ENCODE data around the gene MYH9. TPM values are rescaled to one million over a fixed set of nuclear protein-coding genes. Genes with fewer than 3 reads are reported as not detected.

Gene MYH9
- total RNA-seq, 2 donors from 2014 or later = 294 to 323 TPM

GRCh38 chr22:36303874-36304273, 83.9 kb downstream of the MYH9 start:
- 71 to 83% methylated on average over 5 to 13 of the region's 13 CpGs for WGBS, 2 donors
- Histone ChIP-seq H3K4me1 (no peaks in the 10 kb centered on the region), H3K9me3 (no peaks in the 10 kb centered on the region), H3K27ac (no peak overlapping the region), H3K36me3 (replicated peaks in 1 of 2; ENCODE audit: insufficient read depth in 1 of 2, low read depth in 2 of 2) (peaks cover 59 to 90% of the 10 kb centered on the region in 2 donors), H3K4me3 (no peak overlapping the region), H3K27me3 (no peaks in the 10 kb centered on the region)
- intact Hi-C loops (cut with DNase I) = loop anchor here (5.0 kb wide), 1 partner anchor 168 kb away; no protein-coding TSS in a partner anchor
- ATAC-seq (no peak), DNase-seq (no peak)
- TF ChIP-seq POLR2A (IDR thresholded peaks at IDR 0.05) (no peak), CTCF (IDR thresholded peaks at IDR 0.05) (no peak)

- H3K4me1 ChIP-seq = no peaks in the 10 kb centered on the region
- H3K27me3 ChIP-seq = no peaks in the 10 kb centered on the region
- WGBS, 2 donors = 81 to 100% methylated on average over 1 to 9 of the region's 9 CpGs
- intact Hi-C loops (cut with DNase I) = loop anchor here (5.0 kb wide), 1 partner anchor 169 kb away; no protein-coding TSS in a partner anchor
- no peak overlapping the region for H3K4me3 ChIP-seq
- H3K27ac ChIP-seq = no peak overlapping the region
- H3K36me3 ChIP-seq (replicated peaks in 1 of 2; ENCODE audit: insufficient read depth in 1 of 2, low read depth in 2 of 2) = peaks cover 57 to 92% of the 10 kb centered on the region in 2 donors
- DNase-seq (no peak), ATAC-seq (no peak)
- TF ChIP-seq CTCF (IDR thresholded peaks at IDR 0.05) (no peak), POLR2A (IDR thresholded peaks at IDR 0.05) (no peak)
- H3K9me3 ChIP-seq = no peaks in the 10 kb centered on the region
These were observed 84.7 kb downstream of the MYH9 start for GRCh38 chr22:36303115-36303467.

- Histone ChIP-seq H3K27me3 (no peaks in the 10 kb centered on the region), H3K4me3 (no peak overlapping the region), H3K36me3 (replicated peaks in 1 of 2; ENCODE audit: insufficient read depth in 1 of 2, low read depth in 2 of 2) (peaks cover 58 to 94% of the 10 kb centered on the region in 2 donors), H3K4me1 (no peaks in the 10 kb centered on the region), H3K27ac (no peak overlapping the region), H3K9me3 (no peaks in the 10 kb centered on the region)
- TF ChIP-seq CTCF (IDR thresholded peaks at IDR 0.05) (no peak), POLR2A (IDR thresholded peaks at IDR 0.05) (no peak)
- no peak for ATAC-seq
- intact Hi-C loops (cut with DNase I) = loop anchor here (5.0 kb wide), 1 partner anchor 170 kb away; no protein-coding TSS in a partner anchor
- 92 to 93% methylated on average over 14 to 17 of the region's 17 CpGs for WGBS, 2 donors
- DNase-seq = no peak
These were observed 85.2 kb downstream of the MYH9 start for GRCh38 chr22:36302439-36303114.

- ATAC-seq = no peak
These were observed 85.9 kb downstream of the MYH9 start for GRCh38 chr22:36301851-36302250.

More at GRCh38 chr22:36301851-36302250, 85.9 kb downstream of the MYH9 start:
- Histone ChIP-seq H3K36me3 (replicated peaks in 1 of 2; ENCODE audit: insufficient read depth in 1 of 2, low read depth in 2 of 2) (peaks cover 63 to 95% of the 10 kb centered on the region in 2 donors), H3K27me3 (no peaks in the 10 kb centered on the region), H3K9me3 (no peaks in the 10 kb centered on the region), H3K27ac (peak overlapping the region in 1 of 4 donors; percentile 17), H3K4me3 (no peak overlapping the region), H3K4me1 (no peaks in the 10 kb centered on the region)
- intact Hi-C loops (cut with DNase I) = loop anchor here (5.0 kb wide), 1 partner anchor 170 kb away; no protein-coding TSS in a partner anchor
- TF ChIP-seq CTCF (IDR thresholded peaks at IDR 0.05) (no peak), POLR2A (IDR thresholded peaks at IDR 0.05) (no peak)
- 85% methylated on average over 8 of the region's 8 CpGs for WGBS, 2 donors
- DNase-seq = no peak
